Activated naive CD4-positive, alpha-beta T cell treated with anti-CD3 and anti-CD28 coated beads, Interleukin-2, amount 10 ng/mL, durations not matched to agents 7 days and 5 days (primary cell): ENCODE results near the gene AKT1S1.

Experiments
- CTCF ChIA-PET: fragments of 350-600 bp; sonication (Branson Sonifier 250); formaldehyde crosslinking; loops from one replicate; lab custom pipeline; 2021; ENCODE audit warnings: antibody characterized with exemption; lab: Charles Lee
- DNase-seq: peaks from one replicate; pipeline ENCODE4 v3.0.0-alpha.2; 2020
- H3K27ac Mint-ChIP-seq: one replicate; pipeline ENCODE4 v1.8.0; 2021; ENCODE audit warnings: mild to moderate bottlenecking, moderate library complexity, mixed read lengths
- H3K27me3 Mint-ChIP-seq: one replicate; pipeline ENCODE4 v1.8.0; 2021; ENCODE audit warnings: mild to moderate bottlenecking, mixed read lengths
- H3K36me3 Mint-ChIP-seq: one replicate; pipeline ENCODE4 v1.8.0; 2021; ENCODE audit warnings: mixed read lengths
- H3K4me1 Mint-ChIP-seq: one replicate; pipeline ENCODE4 v1.8.0; 2021; ENCODE audit warnings: mixed read lengths
- H3K4me3 Mint-ChIP-seq: one replicate; pipeline ENCODE4 v1.8.0; 2021; ENCODE audit warnings: mild to moderate bottlenecking, moderate library complexity, mixed read lengths
- H3K9me3 Mint-ChIP-seq: one replicate; pipeline ENCODE4 v1.8.0; 2021; ENCODE audit warnings: mixed read lengths

AKT1S1 gene

DNA sequence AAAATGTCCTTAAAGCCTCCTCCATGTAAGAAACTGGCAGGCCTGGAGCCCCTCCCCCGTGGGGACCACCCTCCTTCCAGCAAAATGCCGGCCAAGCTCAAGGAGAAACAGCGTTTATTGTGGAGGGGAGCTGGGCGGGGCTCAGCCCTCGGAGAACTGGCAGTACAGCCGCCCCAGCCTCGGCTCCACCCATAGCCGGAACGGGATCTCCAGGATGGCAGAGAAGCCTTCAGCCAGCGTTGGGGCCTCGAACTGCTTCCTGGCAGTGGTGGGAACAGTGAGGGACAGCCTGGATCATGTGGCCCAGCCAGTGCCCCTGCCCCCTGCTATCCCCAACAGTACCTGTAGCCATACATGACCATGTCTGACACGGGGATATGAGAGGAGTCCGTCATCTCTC, 16.0 kb downstream of the AKT1S1 start:
- Mint-ChIP-seq H3K9me3 (no peaks in the 10 kb centered on the region), H3K4me3 (no peak overlapping the region), H3K36me3 (peaks cover 41% of the 10 kb centered on the region), H3K27me3 (no peaks in the 10 kb centered on the region), H3K27ac (no peak overlapping the region), H3K4me1 (peaks cover 25% of the 10 kb centered on the region)
- DNase-seq, result no peak
- CTCF ChIA-PET, result interaction anchor here (1.0 kb wide), 1 partner anchor 9 kb away, joined by 3 read pairs; no protein-coding TSS in a partner anchor

DNA sequence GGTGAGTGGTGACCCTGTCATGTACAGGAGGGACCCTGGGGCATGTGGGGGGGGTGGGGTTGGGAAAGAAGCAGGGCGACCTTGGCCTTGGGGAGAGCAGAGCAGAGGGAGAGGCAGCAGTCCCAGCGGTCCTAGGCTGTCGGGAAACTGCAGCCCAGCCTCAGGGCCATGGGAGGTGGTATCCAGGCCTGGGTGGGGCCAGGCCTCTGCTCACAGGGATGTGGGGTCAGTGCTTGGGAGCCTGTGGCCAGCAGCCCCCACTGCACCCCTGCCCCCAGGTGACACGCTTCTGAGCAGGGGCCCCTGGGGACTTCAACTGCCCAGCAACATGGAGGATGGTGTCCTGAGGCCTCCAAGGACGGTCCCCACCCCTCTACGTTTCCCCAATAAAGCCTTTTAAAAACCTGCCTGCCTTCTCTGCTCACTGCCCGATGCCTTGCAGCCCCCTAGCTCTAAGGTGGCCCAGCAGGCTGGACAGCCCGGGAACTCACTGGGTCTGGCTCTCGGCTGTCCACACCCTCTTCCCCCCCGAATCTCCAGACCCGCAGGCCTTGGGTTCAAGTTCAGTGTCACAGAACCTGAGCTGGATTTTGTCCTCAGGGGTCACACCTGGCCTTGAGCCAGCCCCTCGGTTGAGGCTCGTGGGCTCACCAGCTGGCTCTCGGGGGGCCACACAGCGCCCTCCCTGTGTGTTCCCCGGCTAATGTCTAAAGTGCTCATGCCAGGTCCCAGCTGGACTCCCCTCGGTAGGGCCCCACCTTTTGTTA, 16.6 kb downstream of the AKT1S1 start:
- no peak overlapping the region for H3K4me3 Mint-ChIP-seq
- no peak for DNase-seq
- CTCF ChIA-PET, result interaction anchor here (1.0 kb wide), 1 partner anchor 9 kb away, joined by 3 read pairs; no protein-coding TSS in a partner anchor
- H3K36me3 Mint-ChIP-seq, result peaks cover 41% of the 10 kb centered on the region
- H3K27ac Mint-ChIP-seq, result peak overlapping the region; percentile 28
- peaks cover 19% of the 10 kb centered on the region for H3K4me1 Mint-ChIP-seq
- H3K27me3 Mint-ChIP-seq, result no peaks in the 10 kb centered on the region
- no peaks in the 10 kb centered on the region for H3K9me3 Mint-ChIP-seq

DNA sequence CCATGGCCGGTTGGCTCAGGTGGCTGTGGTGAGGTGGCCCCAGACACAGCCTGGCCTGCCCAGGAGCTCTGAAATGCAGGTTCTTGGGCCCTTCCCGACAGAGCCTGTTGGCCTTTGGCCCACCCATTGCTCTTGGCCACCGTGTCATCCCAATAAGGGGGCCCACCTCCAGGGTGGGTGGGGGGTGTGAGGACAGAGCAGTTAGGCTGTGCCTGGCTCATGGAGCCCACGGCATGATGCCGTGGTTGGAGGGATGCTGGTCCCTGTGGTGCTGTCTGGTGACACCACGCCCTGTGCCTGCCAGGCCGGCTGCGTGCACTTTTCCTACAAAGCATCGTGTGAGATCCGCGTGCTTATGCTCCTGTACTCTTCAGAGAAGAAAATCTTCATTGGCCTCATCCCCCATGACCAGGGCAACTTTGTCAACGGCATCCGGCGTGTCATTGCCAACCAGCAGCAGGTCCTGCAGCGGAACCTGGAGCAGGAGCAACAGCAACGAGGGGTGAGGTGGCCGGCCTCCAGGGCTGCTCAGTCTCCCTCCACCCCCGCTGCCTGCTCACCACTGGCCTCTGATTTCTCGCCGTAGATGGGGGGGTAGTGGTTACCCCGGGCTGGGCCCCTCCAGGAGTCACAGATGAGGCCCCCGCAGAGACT, 17.3 kb downstream of the AKT1S1 start:
- H3K9me3 Mint-ChIP-seq, result no peaks in the 10 kb centered on the region
- no peaks in the 10 kb centered on the region for H3K27me3 Mint-ChIP-seq
- peaks cover 39% of the 10 kb centered on the region for H3K36me3 Mint-ChIP-seq
- CTCF ChIA-PET, result no interaction called here
- no peak for DNase-seq
- no peak overlapping the region for H3K4me3 Mint-ChIP-seq
- no peak overlapping the region for H3K27ac Mint-ChIP-seq
- peaks cover 12% of the 10 kb centered on the region for H3K4me1 Mint-ChIP-seq

DNA sequence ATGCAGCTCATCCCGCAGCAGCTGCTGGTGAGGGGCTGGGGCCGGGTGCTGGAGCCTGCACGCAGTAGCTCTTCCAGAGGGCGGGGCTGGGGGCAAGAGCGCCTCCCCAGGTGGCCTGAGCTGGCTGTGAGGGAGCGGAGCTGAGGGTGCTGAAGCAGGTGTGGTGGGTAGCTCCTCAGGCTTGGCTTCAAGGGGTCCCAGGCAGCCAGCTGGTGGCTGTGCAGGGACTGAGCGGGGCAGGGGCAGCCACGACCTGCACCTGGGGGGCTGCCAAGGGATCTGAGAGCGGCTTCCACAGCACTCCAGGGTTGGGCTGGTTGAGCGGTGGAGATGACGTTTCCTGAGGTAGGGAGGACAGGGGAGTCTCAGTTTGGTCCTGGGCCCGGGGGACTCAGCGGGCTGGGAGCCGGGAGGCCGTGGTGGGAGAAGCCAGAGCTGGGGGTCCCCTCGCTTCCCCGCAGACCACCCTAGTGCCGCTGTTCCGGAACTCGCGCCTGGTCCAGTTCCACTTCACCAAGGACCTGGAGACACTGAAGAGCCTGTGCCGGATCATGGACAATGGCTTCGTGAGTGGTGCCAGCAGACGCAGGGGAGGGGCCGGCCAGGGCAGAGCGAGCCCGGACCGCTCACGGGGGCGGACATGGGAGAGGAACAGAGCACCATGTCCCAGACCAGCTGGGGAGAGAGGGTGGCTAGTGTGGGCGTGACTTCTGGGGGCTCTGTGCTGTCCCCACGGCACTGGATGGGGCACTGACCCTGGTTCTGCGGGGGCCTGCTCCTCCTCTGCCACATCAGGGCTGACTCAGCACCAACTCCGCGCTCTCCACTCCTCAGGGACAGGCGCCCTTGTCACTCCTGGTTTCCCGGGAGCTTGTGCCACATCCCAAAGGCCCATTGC, 18.8 kb downstream of the AKT1S1 start:
- CTCF ChIA-PET, result no interaction called here
- H3K36me3 Mint-ChIP-seq, result peaks cover 26% of the 10 kb centered on the region
- H3K27ac Mint-ChIP-seq, result no peak overlapping the region
- DNase-seq, result no peak
- H3K4me1 Mint-ChIP-seq, result peaks cover 5% of the 10 kb centered on the region
- H3K27me3 Mint-ChIP-seq, result peaks cover 5% of the 10 kb centered on the region
- no peak overlapping the region for H3K4me3 Mint-ChIP-seq
- H3K9me3 Mint-ChIP-seq, result no peaks in the 10 kb centered on the region

DNA sequence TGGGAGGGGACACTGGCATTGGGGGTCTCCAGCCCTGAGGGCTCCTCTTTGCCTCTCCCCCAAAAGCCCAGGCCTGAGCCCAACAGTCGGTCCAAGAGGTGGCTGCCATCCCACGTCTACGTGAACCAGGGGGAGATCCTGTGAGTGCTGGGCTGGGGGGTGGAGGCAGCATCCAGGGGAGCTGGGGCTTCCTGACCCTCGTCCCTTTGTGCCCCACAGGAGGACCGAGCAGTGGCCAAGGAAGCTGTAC, 19.4 kb downstream of the AKT1S1 start:
- H3K27ac Mint-ChIP-seq, result no peak overlapping the region
- peaks cover 23% of the 10 kb centered on the region for H3K36me3 Mint-ChIP-seq
- H3K27me3 Mint-ChIP-seq, result peaks cover 7% of the 10 kb centered on the region
- no peaks in the 10 kb centered on the region for H3K9me3 Mint-ChIP-seq
- CTCF ChIA-PET, result no interaction called here
- DNase-seq, result no peak
- H3K4me3 Mint-ChIP-seq, result no peak overlapping the region
- peaks cover 4% of the 10 kb centered on the region for H3K4me1 Mint-ChIP-seq

DNA sequence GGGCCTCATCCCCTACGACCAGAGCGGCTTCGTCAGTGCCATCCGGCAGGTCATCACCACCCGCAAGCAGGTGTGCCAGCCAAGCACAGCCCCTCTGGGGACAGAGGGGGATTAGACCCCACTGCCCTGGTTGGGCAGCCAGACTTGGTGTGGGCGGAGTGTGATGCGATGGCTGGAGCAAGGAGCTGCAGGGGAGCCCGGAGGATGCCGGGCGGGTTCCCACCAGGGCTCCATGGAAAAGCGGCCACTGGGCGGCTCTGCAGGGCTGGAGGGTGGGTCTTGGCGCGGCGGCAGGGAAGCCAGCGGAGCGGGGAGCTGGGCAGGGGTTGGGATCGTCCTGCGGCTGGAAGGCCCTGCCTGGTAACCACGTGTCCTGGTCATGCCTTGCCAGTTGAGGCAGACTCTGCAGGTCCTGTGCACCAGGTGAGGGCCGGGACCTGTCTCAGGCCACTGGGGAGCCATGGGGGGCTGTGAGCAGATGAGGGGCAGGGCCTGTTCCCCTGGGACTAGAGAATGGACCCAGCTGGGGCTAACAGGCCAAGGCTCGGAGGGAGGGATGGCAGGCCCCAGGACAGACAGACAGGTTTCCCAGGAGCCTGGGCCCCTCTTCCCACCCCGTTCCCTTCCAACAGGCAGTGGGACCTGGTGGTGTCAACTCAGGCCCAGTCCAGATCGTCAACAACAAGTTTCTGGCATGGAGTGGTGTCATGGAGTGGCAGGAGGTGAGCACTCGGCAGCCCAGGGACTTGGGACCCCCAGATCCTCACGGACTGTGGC, 19.9 kb downstream of the AKT1S1 start:
- DNase-seq, result no peak
- Mint-ChIP-seq H3K36me3 (peaks cover 28% of the 10 kb centered on the region), H3K4me3 (no peak overlapping the region), H3K9me3 (no peaks in the 10 kb centered on the region), H3K4me1 (peaks cover 10% of the 10 kb centered on the region), H3K27me3 (peaks cover 12% of the 10 kb centered on the region), H3K27ac (no peak overlapping the region)
- CTCF ChIA-PET, result no interaction called here

DNA sequence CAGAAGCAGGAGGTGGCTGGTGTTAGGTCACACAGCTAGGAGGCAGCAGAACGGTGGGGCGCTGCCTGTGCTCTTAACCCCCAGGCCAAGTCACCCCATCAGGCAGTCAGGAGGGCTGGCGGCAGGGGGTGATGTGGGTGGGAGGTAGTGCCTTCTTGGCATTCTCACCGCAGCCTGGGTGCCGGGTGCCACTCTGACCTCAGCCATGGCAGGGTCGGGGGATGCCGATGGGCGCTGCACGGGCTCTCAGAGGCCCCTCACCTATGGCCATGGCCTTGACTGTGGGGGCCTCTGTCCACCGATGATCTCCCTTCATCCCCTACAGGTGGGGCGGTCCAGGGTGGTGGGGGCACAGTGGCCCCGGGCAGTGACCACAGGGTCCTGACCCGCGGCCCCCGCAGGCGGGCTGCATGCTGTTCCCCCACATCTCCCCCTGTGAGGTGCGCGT, 20.6 kb downstream of the AKT1S1 start:
- CTCF ChIA-PET, result no interaction called here
- no peaks in the 10 kb centered on the region for H3K9me3 Mint-ChIP-seq
- H3K27ac Mint-ChIP-seq, result no peak overlapping the region

DNA sequence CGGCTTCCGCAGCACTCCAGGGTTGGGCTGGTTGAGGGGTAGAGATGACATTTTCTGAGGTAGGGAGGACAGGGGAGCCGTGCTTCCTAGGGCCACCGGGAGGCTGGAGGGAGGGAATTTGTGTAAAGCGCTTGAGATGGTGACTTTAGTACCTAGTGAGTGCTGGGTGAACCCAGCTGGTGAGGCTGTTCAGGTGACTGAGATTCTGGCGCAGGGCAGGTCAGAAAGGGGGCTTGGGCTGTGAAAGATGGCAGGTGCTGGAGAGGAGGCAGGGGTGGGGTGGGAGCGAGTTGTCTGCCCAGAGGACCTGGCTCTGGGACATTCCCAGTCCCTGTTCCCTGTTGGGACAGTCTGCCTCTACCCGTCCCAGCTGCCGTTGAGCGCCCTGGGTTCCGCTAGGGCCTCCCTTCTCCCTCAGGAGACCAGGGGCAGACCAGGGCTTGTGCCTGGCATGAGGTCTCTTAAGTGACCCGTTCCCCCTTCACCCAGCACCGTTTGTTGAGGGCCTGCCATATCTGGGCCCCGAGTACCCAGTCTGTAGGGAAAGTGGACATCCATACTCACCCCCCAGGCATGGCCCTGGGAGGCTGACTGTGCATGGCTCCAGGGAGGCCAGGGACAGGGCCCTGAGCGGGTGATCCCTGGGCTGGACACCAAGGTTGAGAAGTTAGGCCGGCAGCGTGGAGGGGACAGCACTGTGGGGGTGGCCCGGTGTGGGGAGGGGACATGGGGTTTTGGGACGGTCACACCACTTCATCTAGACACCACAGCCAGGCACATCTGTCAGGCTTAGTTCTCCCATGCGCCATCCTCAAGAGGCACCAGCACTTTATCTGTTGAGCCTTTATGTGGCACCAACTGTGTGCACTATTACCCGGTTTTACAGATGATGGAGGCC, 21.2 kb downstream of the AKT1S1 start:
- CTCF ChIA-PET, result no interaction called here
- H3K27me3 Mint-ChIP-seq, result peaks cover 18% of the 10 kb centered on the region

More for the DNA sequence above, 20.6 kb downstream of the AKT1S1 start:
- H3K36me3 Mint-ChIP-seq, result peaks cover 28% of the 10 kb centered on the region
- no peak for DNase-seq
- H3K4me1 Mint-ChIP-seq, result peaks cover 14% of the 10 kb centered on the region
- peaks cover 18% of the 10 kb centered on the region for H3K27me3 Mint-ChIP-seq
- no peak overlapping the region for H3K4me3 Mint-ChIP-seq

DNA sequence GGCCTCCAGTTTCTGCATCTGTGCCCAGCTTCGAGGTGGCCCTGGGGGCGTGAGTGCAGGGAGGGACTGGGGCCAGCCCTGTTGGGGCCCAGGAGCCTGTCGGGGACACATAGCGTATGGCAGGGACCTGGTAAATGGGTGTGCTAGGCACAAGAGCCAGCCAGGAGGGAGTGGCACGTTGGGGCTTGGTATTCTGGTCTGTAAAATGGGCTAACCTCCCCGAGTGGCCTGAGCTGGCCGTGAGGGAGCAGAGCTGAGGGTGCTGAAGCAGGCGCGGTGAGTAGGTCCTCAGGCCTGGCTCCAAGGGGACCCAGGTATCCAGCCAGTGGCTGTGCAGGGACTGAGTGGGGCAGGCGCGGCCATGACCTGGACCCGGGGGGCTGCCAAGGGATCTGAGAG, 21.9 kb downstream of the AKT1S1 start:
- Mint-ChIP-seq H3K4me3 (no peak overlapping the region), H3K4me1 (peaks cover 14% of the 10 kb centered on the region), H3K27me3 (peaks cover 18% of the 10 kb centered on the region), H3K36me3 (peaks cover 22% of the 10 kb centered on the region), H3K27ac (no peak overlapping the region), H3K9me3 (no peaks in the 10 kb centered on the region)
- DNase-seq, result no peak
- CTCF ChIA-PET, result no interaction called here

More for the DNA sequence above, 21.2 kb downstream of the AKT1S1 start:
- H3K27ac Mint-ChIP-seq, result no peak overlapping the region
- no peak overlapping the region for H3K4me3 Mint-ChIP-seq
- no peaks in the 10 kb centered on the region for H3K9me3 Mint-ChIP-seq
- peaks cover 26% of the 10 kb centered on the region for H3K36me3 Mint-ChIP-seq
- peaks cover 14% of the 10 kb centered on the region for H3K4me1 Mint-ChIP-seq
- DNase-seq, result no peak

DNA sequence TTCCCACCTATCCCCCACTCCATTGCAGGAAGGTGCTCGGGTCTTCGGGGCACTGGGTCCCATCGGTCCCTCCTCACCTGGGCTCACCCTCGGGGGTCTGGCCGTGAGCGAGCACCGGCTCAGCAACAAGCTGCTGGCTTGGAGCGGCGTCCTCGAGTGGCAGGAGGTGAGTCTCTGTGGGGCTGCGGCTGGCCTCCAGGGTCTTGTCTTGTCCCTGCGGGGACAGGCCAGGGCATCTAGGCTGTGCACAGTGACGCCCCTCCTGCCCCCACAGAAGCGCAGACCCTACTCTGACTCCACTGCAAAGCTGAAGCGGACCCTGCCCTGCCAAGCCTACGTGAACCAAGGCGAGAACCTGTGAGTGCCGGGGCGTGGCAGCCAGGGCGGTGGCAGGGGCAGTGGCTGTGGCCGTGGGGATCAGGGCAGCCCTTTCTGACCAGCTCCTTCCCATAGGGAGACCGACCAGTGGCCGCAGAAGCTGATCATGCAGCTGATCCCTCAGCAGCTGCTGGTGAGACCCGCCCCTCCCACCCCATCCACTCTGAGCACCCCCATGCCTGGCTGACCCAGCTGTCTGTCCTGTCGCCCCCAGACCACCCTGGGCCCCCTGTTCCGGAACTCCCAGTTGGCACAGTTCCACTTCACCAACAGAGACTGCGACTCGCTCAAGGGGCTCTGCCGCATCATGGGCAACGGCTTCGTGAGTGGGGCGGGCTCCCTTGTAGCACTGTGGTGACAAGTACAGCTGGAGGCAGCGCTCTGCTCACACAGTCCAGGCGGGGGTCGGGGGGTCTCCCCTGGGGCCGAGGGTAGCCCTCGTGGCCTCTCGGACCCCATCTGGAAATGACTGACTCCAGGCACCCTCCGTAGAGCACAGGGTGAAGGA, 22.5 kb downstream of the AKT1S1 start:
- no peak overlapping the region for H3K27ac Mint-ChIP-seq
- peaks cover 20% of the 10 kb centered on the region for H3K4me1 Mint-ChIP-seq
- DNase-seq, result no peak
- peaks cover 18% of the 10 kb centered on the region for H3K27me3 Mint-ChIP-seq
- CTCF ChIA-PET, result interaction anchor here (1.0 kb wide), 1 partner anchor 12 kb away, joined by 3 read pairs; no protein-coding TSS in a partner anchor
- H3K9me3 Mint-ChIP-seq, result no peaks in the 10 kb centered on the region
- peaks cover 19% of the 10 kb centered on the region for H3K36me3 Mint-ChIP-seq
- H3K4me3 Mint-ChIP-seq, result no peak overlapping the region

DNA sequence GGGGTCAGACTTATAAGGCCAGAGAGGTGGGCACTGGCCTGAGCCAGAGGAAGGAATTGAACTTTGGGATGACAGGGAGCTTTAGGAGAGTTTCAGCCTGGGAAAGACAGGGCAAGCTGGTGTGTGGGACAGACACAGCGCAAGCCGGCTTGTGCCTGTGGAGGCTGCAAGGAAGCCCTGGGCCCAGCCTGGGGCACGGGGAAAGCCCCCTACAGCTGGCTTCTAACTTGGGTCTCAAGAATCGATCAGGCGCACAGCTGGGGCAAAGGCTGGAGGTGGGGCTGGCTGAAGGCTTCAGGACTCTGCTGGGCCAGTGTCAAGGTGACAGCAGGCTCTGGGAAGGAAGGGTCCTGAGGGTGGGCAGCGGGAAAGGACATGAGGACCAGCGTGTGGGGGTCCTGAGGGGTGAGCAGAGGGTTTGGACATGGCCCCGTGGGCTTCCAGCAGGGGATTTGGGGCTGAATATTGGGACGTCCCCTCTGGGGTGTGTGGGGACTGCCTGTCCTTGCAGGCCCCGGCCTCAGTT, 23.2 kb downstream of the AKT1S1 start:
- Mint-ChIP-seq H3K9me3 (peaks cover 3% of the 10 kb centered on the region), H3K27me3 (peaks cover 18% of the 10 kb centered on the region), H3K36me3 (peaks cover 22% of the 10 kb centered on the region), H3K27ac (no peak overlapping the region), H3K4me3 (peak overlapping the region; percentile 41), H3K4me1 (peaks cover 25% of the 10 kb centered on the region)
- CTCF ChIA-PET, result interaction anchor here (1.0 kb wide), 1 partner anchor 12 kb away, joined by 3 read pairs; no protein-coding TSS in a partner anchor
- DNase-seq, result no peak

DNA sequence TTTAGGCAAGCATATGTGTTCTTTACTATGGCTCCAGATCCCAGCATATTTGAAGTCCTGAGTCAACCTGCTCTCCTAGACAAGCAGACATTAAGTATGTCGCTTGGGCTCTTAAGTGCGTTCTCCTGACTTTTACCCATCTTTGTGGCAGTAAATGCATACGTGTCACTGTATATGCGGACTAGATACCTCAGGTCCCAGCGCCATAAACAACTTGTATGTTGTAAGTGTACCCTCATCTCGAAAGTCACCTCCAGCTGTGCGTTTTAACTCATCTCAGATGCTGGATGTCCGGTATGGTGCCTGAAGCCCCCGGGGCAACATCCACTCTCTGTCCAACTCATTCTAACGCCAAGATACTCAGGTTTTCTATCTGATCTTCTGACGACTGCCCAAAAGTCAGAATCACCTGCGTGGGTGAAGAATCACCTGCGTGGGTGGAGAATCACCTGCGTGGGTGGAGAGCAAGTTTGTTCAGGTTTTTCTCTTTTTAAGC, 24.5 kb downstream of the AKT1S1 start:
- no peak for DNase-seq
- peaks cover 3% of the 10 kb centered on the region for H3K9me3 Mint-ChIP-seq
- CTCF ChIA-PET, result no interaction called here
- H3K27ac Mint-ChIP-seq, result peak overlapping the region; percentile 84
- H3K27me3 Mint-ChIP-seq, result peaks cover 18% of the 10 kb centered on the region
- H3K36me3 Mint-ChIP-seq, result peaks cover 23% of the 10 kb centered on the region
- peak overlapping the region; percentile 81 for H3K4me3 Mint-ChIP-seq
- peaks cover 38% of the 10 kb centered on the region for H3K4me1 Mint-ChIP-seq
